Neuronal stem cell (in vitro differentiated cells): ENCODE measurements around the gene RTKN2.

ENCODE experiments used
- DNase-seq: peaks from one replicate; pipeline ENCODE4 v3.0.0-alpha.2; 2013; ENCODE audit warnings: low spot score
- H2AFZ ChIP-seq: one replicate; pipeline ENCODE4 v1.6.1; 2013; ENCODE audit warnings: mild to moderate bottlenecking, low read length, inconsistent platforms
- H2AK5ac ChIP-seq: 2 replicates; pipeline ENCODE4 v1.6.1; 2013; ENCODE audit warnings: low read depth, mild to moderate bottlenecking, inconsistent platforms, low read length, moderate library complexity, mixed read lengths
- H2BK120ac ChIP-seq: 2 replicates; pipeline ENCODE4 v1.6.1; 2013; ENCODE audit warnings: low read depth, mild to moderate bottlenecking, inconsistent platforms, low read length, moderate library complexity, mixed read lengths
- H2BK12ac ChIP-seq: one replicate; pipeline ENCODE4 v1.6.1; 2013; ENCODE audit warnings: low read length, inconsistent platforms
- H2BK15ac ChIP-seq: 2 replicates; pipeline ENCODE4 v1.6.1; 2013; ENCODE audit warnings: mild to moderate bottlenecking, low read length, inconsistent platforms, mixed read lengths
- H2BK5ac ChIP-seq: one replicate; pipeline ENCODE4 v1.6.1; 2013; ENCODE audit warnings: inconsistent platforms, mild to moderate bottlenecking, low read length, moderate library complexity
- H3K14ac ChIP-seq: one replicate; pipeline ENCODE4 v1.6.1; 2013; ENCODE audit warnings: low read length, inconsistent platforms
- H3K18ac ChIP-seq: 2 replicates; pipeline ENCODE4 v1.6.1; 2013; ENCODE audit warnings: low read length, inconsistent platforms
- H3K23ac ChIP-seq: 2 replicates; pipeline ENCODE4 v1.6.1; 2013; ENCODE audit warnings: low read depth, mild to moderate bottlenecking, mixed read lengths, low read length, inconsistent platforms; ENCODE audit not compliant: poor library complexity
- H3K27ac ChIP-seq: replicated peaks from 3 replicates; pipeline ENCODE4 v1.5.1; 2013; ENCODE audit warnings: low read length, inconsistent platforms
- H3K27me3 ChIP-seq, 3 experiments: 2 replicates each; pipeline ENCODE4 v1.6.1; 2013; ENCODE audit warnings: low read length in 3 of 3, mild to moderate bottlenecking in 2 of 3, inconsistent platforms in 1 of 3, low read depth in 1 of 3, mixed read lengths in 1 of 3, moderate library complexity in 1 of 3; ENCODE audit not compliant: control insufficient read depth in 3 of 3, insufficient read depth in 3 of 3
- H3K36me3 ChIP-seq, 2 donors: replicated peaks in 1 of 2; 2 replicates each; pipeline ENCODE4 v1.6.1; 2013; ENCODE audit warnings: low read length in 2 of 2; ENCODE audit not compliant: control insufficient read depth in 2 of 2, insufficient read depth in 2 of 2
- H3K4ac ChIP-seq: 2 replicates; pipeline ENCODE4 v1.6.1; 2013; ENCODE audit warnings: inconsistent platforms, mild to moderate bottlenecking, low read length, moderate library complexity
- H3K4me1 ChIP-seq, 2 donors: 1 replicate in 1 of 2; 2 replicates in 1 of 2; pipeline ENCODE4 v1.6.1; 2013; ENCODE audit warnings: low read length in 2 of 2, low read depth in 1 of 2; ENCODE audit not compliant: control insufficient read depth in 2 of 2, insufficient read depth in 1 of 2
- H3K4me2 ChIP-seq: one replicate; pipeline ENCODE4 v1.6.1; 2013; ENCODE audit warnings: mild to moderate bottlenecking, low read length, inconsistent platforms; ENCODE audit not compliant: insufficient read depth, poor library complexity, severe bottlenecking
- H3K4me3 ChIP-seq, 2 donors: 2 replicates each; pipeline ENCODE4 v1.5.1; 2013; ENCODE audit warnings: low read length in 2 of 2, mild to moderate bottlenecking in 2 of 2, inconsistent platforms in 1 of 2, moderate library complexity in 1 of 2
- H3K79me1 ChIP-seq: one replicate; pipeline ENCODE4 v1.6.1; 2013; ENCODE audit warnings: low read depth, mild to moderate bottlenecking, inconsistent platforms, low read length, moderate library complexity
- H3K9ac ChIP-seq: one replicate; pipeline ENCODE4 v1.6.1; 2013; ENCODE audit warnings: mild to moderate bottlenecking, low read depth, low read length, inconsistent platforms; ENCODE audit not compliant: poor library complexity
- H3K9me3 ChIP-seq, 2 donors: replicated peaks in 1 of 2; 2 replicates each; pipeline versions ENCODE3 to v1.6.1; 2013; ENCODE audit warnings: low read length in 2 of 2, mild to moderate bottlenecking in 2 of 2, inconsistent platforms in 1 of 2, low read depth in 1 of 2, mixed read lengths in 1 of 2, moderate library complexity in 1 of 2; ENCODE audit not compliant: control insufficient read depth in 2 of 2, insufficient read depth in 1 of 2
- H4K8ac ChIP-seq: one replicate; pipeline ENCODE4 v1.6.1; 2013; ENCODE audit warnings: low read depth, mild to moderate bottlenecking, inconsistent platforms, low read length, moderate library complexity
- H4K91ac ChIP-seq: one replicate; pipeline ENCODE4 v1.6.1; 2013; ENCODE audit warnings: low read length, low read depth, mild to moderate bottlenecking, inconsistent platforms; ENCODE audit not compliant: poor library complexity
- WGBS, 2 donors: extraction: QIAGEN DNeasy Blood & Tissue Kit; methylation state at CpG; one replicate each; pipeline ENCODE4 v1.1.7; 2013; ENCODE audit warnings: missing lambda C conversion rate in 2 of 2, mixed read lengths in 1 of 2; ENCODE audit not compliant: insufficient read length in 2 of 2, insufficient replicate concordance in 1 of 2; ENCODE audit errors: extremely low coverage in 2 of 2; 5-methylcytosine and 5-hydroxymethylcytosine counted together

RTKN2 gene

DNA sequence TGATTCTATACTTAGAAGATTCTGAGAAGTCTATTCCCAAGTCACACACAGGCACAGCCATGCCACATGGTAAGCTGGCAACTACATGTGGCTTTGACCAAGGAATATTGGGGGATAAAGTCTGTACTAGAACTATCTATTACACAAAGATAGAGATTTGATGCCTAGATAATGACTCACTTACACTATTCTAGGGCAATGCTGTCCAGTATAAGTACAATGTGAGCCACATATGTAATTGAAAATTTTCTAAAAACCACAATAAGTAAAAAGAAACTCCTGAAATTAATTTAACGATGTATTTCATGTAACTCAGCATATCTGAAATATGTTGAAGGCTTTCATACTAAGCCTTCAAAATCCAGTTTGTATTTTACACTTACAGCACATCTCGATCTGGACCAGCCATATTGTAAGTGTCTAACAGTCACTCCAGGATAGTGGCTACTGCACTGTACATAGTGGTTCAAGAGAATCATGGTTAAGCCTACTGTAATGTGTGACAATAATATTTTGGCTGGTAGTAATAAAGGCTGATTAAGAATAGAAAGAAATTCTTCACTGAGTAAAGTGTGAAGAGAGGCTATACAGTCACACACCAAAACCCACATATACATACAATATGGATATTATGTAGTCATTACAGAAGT lies 62.8 kb downstream of the RTKN2 start:
- no peak overlapping the region for H3K4me3 ChIP-seq
- no peak overlapping the region for H2BK12ac ChIP-seq
- no peak overlapping the region for H3K4ac ChIP-seq
- no peak overlapping the region for H3K4me2 ChIP-seq
- H3K14ac ChIP-seq, result no peak overlapping the region
- no peak overlapping the region for H3K27ac ChIP-seq
- no peak overlapping the region for H3K9ac ChIP-seq
- H3K4me1 ChIP-seq, result no peaks in the 10 kb centered on the region
- H2AK5ac ChIP-seq, result no peak overlapping the region
- no peak overlapping the region for H2BK5ac ChIP-seq
- H3K36me3 ChIP-seq, result peaks cover 0 to 38% of the 10 kb centered on the region in 2 donors
- no peak overlapping the region for H2BK15ac ChIP-seq
- H2AFZ ChIP-seq, result no peak overlapping the region
- no peak overlapping the region for H2BK120ac ChIP-seq
- no CpG with 5 or more reads among the region's 2 CpGs for WGBS, 2 donors
- H3K27me3 ChIP-seq, result no peaks in the 10 kb centered on the region
- no peak for DNase-seq
- H3K9me3 ChIP-seq, result no peaks in the 10 kb centered on the region
- no peak overlapping the region for H4K8ac ChIP-seq
- no peak overlapping the region for H3K18ac ChIP-seq
- H3K23ac ChIP-seq, result no peak overlapping the region
- no peaks in the 10 kb centered on the region for H3K79me1 ChIP-seq
- no peak overlapping the region for H4K91ac ChIP-seq

DNA sequence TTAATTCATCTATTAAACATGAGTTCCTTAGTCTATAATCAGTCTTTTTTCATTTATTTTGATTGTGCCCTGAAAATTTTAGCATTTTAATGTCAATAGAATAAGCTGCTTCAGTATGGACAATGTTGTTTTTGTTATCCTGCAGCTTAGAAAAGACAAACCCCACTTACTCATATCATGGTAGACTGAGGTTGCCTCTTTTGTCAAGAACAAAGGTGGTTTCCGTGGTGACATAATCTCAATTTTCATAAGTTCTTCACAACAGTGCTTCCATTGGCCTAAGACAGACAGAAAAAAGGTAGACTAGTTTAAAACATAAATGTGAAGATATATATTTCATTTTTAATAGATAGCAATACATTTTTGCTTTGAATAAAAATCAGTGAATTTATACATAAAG lies 69.1 kb downstream of the RTKN2 start:
- H4K8ac ChIP-seq, result no peak overlapping the region

DNA sequence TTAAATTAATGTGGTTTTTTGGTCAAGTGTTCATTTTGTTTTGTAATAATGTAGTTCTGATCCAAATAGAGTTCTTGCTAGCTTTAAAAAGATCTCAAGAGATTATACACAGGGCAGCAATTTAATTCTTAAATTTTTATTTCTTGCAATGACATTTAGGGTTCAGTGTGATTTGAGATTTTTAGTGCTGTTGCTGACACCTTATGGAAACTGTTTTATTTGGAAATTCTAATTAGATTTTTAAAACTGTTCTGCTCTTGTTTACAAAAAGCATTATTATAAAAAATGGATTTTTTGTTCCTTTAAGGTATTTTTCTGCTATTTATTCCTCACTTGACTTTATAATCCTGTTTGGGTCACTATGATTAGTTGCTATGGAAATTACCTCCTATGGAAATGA lies 72.1 kb downstream of the RTKN2 start:
- no peak overlapping the region for H3K23ac ChIP-seq
- no peak overlapping the region for H3K14ac ChIP-seq
- H2AFZ ChIP-seq, result no peak overlapping the region

More for the DNA sequence above, 69.1 kb downstream of the RTKN2 start:
- Histone ChIP-seq H3K4me1 (peaks cover 0 to 6% of the 10 kb centered on the region in 2 donors), H3K18ac (no peak overlapping the region), H3K23ac (no peak overlapping the region), H2BK15ac (no peak overlapping the region), H3K36me3 (peaks cover 4 to 72% of the 10 kb centered on the region in 2 donors), H3K9ac (no peak overlapping the region), H3K4ac (no peak overlapping the region), H2AFZ (no peak overlapping the region), H3K9me3 (no peaks in the 10 kb centered on the region), H2AK5ac (no peak overlapping the region), H3K4me3 (no peak overlapping the region), H2BK12ac (no peak overlapping the region), H2BK120ac (no peak overlapping the region), H3K14ac (no peak overlapping the region), H4K91ac (no peak overlapping the region), H2BK5ac (no peak overlapping the region), H3K4me2 (no peak overlapping the region), H3K27ac (no peak overlapping the region), H3K79me1 (no peaks in the 10 kb centered on the region), H3K27me3 (no peaks in the 10 kb centered on the region)
- no CpG with 5 or more reads among the region's 1 CpG for WGBS, 2 donors
- no peak for DNase-seq

DNA sequence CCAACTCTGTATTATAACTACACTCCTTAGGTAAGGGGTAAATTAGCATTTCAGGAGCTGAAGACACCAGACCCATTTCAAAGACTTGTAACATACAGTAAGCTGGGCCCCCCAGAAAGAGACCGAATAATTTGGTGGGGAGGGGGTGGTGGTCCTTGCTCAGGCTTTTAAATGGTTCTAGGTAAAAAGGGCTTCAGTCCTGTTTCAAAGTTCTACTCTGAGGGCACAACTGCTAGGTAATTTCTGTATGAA lies 73.0 kb downstream of the RTKN2 start:
- H4K8ac ChIP-seq, result no peak overlapping the region
- H2BK12ac ChIP-seq, result no peak overlapping the region
- no peak overlapping the region for H2BK120ac ChIP-seq
- H2BK15ac ChIP-seq, result no peak overlapping the region
- H3K27ac ChIP-seq, result no peak overlapping the region
- no peak overlapping the region for H4K91ac ChIP-seq
- H2BK5ac ChIP-seq, result no peak overlapping the region
- H3K4ac ChIP-seq, result no peak overlapping the region
- no peaks in the 10 kb centered on the region for H3K9me3 ChIP-seq
- H3K18ac ChIP-seq, result no peak overlapping the region
- no peaks in the 10 kb centered on the region for H3K79me1 ChIP-seq
- H3K14ac ChIP-seq, result no peak overlapping the region
- no peak overlapping the region for H3K9ac ChIP-seq
- WGBS, 2 donors, result no CpG with 5 or more reads among the region's 1 CpG
- H3K36me3 ChIP-seq, result peaks cover 5 to 86% of the 10 kb centered on the region in 2 donors
- DNase-seq, result no peak
- peaks cover 0 to 6% of the 10 kb centered on the region in 2 donors for H3K4me1 ChIP-seq
- H3K4me2 ChIP-seq, result no peak overlapping the region
- no peak overlapping the region for H2AK5ac ChIP-seq
- H3K27me3 ChIP-seq, result no peaks in the 10 kb centered on the region
- no peak overlapping the region for H3K4me3 ChIP-seq
- H2AFZ ChIP-seq, result no peak overlapping the region
- H3K23ac ChIP-seq, result no peak overlapping the region

More for the DNA sequence above, 72.1 kb downstream of the RTKN2 start:
- Histone ChIP-seq H3K4me3 (no peak overlapping the region), H3K4ac (no peak overlapping the region), H3K9me3 (no peaks in the 10 kb centered on the region), H3K4me2 (no peak overlapping the region), H3K9ac (no peak overlapping the region), H4K8ac (no peak overlapping the region), H2AK5ac (no peak overlapping the region), H2BK12ac (no peak overlapping the region), H3K18ac (no peak overlapping the region), H2BK120ac (no peak overlapping the region), H3K27ac (no peak overlapping the region), H4K91ac (no peak overlapping the region), H3K36me3 (peaks cover 4 to 80% of the 10 kb centered on the region in 2 donors), H2BK5ac (no peak overlapping the region), H3K27me3 (no peaks in the 10 kb centered on the region), H2BK15ac (no peak overlapping the region), H3K79me1 (no peaks in the 10 kb centered on the region), H3K4me1 (peaks cover 0 to 6% of the 10 kb centered on the region in 2 donors)
- DNase-seq, result no peak
